Measurements from ENCODE around the gene PSMB9.
A peak's percentile ranks its signal among the peaks of the same experiment; 100 is the strongest.

The PSMB9 gene

DNA sequence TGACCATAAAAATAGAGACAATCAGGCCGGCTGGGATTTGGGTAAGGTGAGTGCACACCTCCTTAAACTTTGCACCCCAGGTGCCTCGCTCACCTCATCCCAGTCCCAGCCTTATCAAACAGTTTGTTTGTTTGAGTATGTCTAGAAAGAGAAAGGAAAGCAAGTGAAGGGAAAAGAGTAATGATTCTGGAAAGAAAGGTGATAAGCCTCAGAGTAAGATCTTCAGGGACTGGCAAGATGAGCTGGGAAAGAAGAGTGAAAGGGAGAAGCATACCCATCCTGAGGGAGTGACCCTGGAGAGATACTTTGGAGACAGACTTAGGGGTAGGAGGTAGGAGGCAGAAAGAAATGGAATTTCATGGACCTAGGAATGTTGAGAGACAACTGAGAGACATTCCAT is 17.1 kb upstream of the PSMB9 start:
- H3K36me3 Mint-ChIP-seq (ENCODE audit: low read depth) = no peaks in the 10 kb centered on the region
- H3K27me3 Mint-ChIP-seq (ENCODE audit: low read depth) = peaks cover 34% of the 10 kb centered on the region
- H3K9me3 Mint-ChIP-seq = no peaks in the 10 kb centered on the region
- peak overlapping the region in 2 of 3 experiments; percentile 8 to 33 for H3K27ac Mint-ChIP-seq
- TF ChIP-seq, protein P1, sequence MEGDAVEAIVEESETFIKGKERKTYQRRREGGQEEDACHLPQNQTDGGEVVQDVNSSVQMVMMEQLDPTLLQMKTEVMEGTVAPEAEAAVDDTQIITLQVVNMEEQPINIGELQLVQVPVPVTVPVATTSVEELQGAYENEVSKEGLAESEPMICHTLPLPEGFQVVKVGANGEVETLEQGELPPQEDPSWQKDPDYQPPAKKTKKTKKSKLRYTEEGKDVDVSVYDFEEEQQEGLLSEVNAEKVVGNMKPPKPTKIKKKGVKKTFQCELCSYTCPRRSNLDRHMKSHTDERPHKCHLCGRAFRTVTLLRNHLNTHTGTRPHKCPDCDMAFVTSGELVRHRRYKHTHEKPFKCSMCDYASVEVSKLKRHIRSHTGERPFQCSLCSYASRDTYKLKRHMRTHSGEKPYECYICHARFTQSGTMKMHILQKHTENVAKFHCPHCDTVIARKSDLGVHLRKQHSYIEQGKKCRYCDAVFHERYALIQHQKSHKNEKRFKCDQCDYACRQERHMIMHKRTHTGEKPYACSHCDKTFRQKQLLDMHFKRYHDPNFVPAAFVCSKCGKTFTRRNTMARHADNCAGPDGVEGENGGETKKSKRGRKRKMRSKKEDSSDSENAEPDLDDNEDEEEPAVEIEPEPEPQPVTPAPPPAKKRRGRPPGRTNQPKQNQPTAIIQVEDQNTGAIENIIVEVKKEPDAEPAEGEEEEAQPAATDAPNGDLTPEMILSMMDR (IDR thresholded peaks at IDR 0.05; ENCODE audit: unreplicated experiment in 3 of 3) = no peak
- peaks cover 10% of the 10 kb centered on the region for H3K4me1 Mint-ChIP-seq
- H3K4me3 Mint-ChIP-seq = peak overlapping the region; percentile 94 to 95 (median 95)

DNA sequence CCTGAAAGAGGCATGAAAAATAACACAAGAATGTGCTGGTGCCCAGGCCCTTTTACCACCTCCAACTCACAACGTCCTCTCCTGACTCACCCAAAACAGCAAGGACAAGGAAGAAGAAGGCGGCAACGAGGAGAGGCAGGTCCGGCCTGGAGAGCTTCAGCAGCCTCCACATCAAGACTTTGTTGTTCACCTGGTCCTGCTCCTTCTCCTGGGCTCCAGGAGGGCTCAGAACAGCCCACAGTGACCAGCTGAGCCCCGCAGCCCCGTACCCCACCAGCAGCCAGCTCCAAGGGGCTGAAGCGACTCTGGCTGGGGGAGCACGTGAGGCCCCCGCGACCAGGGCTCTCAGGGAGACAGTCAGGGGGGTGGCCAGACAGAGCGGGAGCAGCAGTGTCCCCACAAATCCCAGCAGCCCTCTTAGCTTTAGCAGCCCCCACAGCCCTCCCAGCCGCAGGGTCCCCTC is 16.3 kb upstream of the PSMB9 start:
- H3K27me3 Mint-ChIP-seq (ENCODE audit: low read depth) = peaks cover 40% of the 10 kb centered on the region
- peak overlapping the region; percentile 94 to 95 (median 95) for H3K4me3 Mint-ChIP-seq
- H3K9me3 Mint-ChIP-seq = no peaks in the 10 kb centered on the region
- H3K36me3 Mint-ChIP-seq (ENCODE audit: low read depth) = no peaks in the 10 kb centered on the region
- H3K4me1 Mint-ChIP-seq = peaks cover 10% of the 10 kb centered on the region
- peak overlapping the region; percentile 75 to 95 (median 94) for H3K27ac Mint-ChIP-seq
- TF ChIP-seq, protein P1 (IDR thresholded peaks at IDR 0.05; ENCODE audit: unreplicated experiment in 3 of 3) = no peak

DNA sequence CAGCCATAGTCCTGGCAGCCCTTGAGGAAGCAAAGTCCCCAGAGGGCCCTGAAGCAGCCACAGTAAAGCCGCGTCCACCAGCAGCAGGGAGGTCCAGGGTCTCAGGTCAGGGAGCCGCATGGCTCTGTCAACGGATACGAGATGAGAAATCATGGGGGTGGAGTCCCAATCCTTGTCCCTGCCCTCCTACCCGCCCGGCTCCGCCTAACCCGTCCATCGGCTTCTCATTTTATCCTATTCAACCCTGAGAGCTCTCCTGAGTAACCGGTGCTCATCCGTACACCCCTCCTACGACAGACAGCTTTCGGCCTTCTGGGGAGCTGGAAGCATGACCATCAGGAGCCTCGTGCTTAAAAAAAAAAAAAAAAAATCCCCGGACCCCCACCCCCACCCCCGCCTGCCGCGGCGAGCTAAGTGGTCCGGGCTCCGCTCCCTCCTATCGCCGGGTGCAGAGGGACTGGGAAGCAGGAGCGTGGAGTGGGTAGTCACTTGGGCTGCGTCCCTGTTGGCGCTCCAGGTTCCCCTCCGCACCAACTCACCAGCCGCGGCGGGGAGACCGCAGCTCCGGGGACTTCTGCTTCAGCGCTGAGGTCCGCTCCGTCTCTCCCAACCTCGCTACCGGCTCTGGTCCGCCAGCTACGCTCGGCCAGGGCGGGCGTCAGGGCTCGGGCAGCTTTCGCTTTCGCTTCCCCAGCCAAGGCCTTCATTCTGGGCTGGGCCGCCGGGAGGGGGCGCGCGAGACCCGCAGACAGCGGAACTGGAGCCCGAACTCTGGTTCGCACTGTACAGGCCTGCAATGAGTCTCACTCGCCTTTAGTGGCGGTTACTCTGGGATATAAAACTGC is 15.7 kb upstream of the PSMB9 start, which contains the start of gene TAP2:
Gene TAP2 (minus strand): TSS at position 626 of the 845 bp plus-strand sequence. CDS start 506 bp downstream, at position 120.
- peak within 1 kb of the TSS; percentile 75 to 95 (median 94) for H3K27ac Mint-ChIP-seq
- H3K4me1 Mint-ChIP-seq = peaks cover 14% of the 10 kb centered on the region
- TF ChIP-seq, protein P1 (IDR thresholded peaks at IDR 0.05; ENCODE audit: unreplicated experiment in 3 of 3) = peak; percentile 94 to 98 (median 96)
- no peaks in the 10 kb centered on the region for H3K9me3 Mint-ChIP-seq
- peaks cover 45% of the 10 kb centered on the region for H3K27me3 Mint-ChIP-seq (ENCODE audit: low read depth)
- no peaks in the 10 kb centered on the region for H3K36me3 Mint-ChIP-seq (ENCODE audit: low read depth)
- H3K4me3 Mint-ChIP-seq = peak within 1 kb of the TSS; percentile 94 to 95 (median 95)

DNA sequence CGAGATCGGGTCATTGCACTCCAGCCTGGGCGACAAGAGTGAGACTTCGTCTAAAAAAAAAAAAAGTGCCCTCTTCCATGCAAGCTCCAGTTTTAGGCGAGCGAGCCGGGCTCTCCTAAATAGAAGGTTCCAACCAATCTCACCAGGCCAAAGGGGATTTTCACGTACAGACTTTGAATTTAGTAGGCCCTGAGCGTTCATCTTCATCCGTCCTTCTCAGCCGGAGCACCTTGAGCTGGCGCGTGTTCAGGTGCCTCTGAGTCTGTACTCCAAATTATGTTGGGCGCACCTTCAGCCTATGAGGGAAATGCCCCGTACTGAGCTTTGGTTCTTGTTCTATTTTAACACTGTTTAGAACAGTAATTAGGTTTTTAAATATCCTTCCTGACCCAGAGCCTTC is 14.6 kb upstream of the PSMB9 start:
- TF ChIP-seq, protein P1 (IDR thresholded peaks at IDR 0.05; ENCODE audit: unreplicated experiment in 3 of 3) = no peak
- Mint-ChIP-seq H3K27me3 (ENCODE audit: low read depth) (peaks cover 55% of the 10 kb centered on the region), H3K4me1 (peaks cover 18% of the 10 kb centered on the region), H3K27ac (no peak overlapping the region), H3K36me3 (ENCODE audit: low read depth) (no peaks in the 10 kb centered on the region), H3K9me3 (no peaks in the 10 kb centered on the region), H3K4me3 (peak overlapping the region in 2 of 3 experiments; percentile 37 to 41)

DNA sequence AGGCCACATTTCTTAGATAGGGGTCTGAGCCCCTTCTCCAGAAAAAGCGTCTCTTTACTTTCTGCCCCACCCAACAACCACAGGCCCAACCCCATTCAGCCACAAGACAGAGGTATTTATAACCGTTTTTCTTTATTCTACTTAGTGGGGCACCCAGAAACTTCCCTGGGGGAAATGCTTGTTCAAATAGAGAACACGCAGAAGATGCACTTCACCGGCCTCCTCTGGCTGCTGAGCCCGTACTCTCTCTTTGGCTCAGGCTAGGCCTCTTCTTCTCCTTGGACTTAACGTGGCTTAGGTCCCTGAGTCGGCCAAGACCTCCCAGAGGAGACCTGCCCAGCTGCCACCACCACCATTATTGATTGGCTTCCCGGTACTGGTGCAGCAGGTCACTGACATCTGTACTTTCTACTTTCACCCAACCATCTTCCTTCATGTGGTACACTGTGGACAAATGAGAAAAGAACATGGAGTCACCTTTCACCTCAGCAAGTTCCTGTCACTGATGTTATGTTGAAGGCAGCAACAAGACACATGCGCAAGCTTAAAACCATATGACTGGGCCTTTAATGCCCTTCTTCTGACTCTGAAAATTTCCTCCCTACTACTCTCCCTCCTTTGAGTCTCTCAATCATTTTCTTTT is 13.3 kb upstream of the PSMB9 start:
- H3K4me3 Mint-ChIP-seq = peak overlapping the region in 1 of 3 experiments; percentile 58
- no peaks in the 10 kb centered on the region for H3K36me3 Mint-ChIP-seq (ENCODE audit: low read depth)
- TF ChIP-seq, protein P1 (IDR thresholded peaks at IDR 0.05; ENCODE audit: unreplicated experiment in 3 of 3) = no peak
- H3K27me3 Mint-ChIP-seq (ENCODE audit: low read depth) = peaks cover 64% of the 10 kb centered on the region
- peaks cover 24% of the 10 kb centered on the region for H3K4me1 Mint-ChIP-seq
- no peaks in the 10 kb centered on the region for H3K9me3 Mint-ChIP-seq
- H3K27ac Mint-ChIP-seq = no peak overlapping the region

All from nephron (organoid).